Endothelial cell of umbilical vein (primary cell): Measurements from ENCODE around the gene KIZ. TPM values are rescaled to one million over a fixed set of nuclear protein-coding genes. Genes with fewer than 3 reads are reported as not detected.

Experiments
- BruUV-seq: library from RNA; stranded (reverse); fragments of 400-500 nt; replicated peaks from 2 replicates; lab custom pipeline; 2021; lab: Mats Ljungman, UMichigan
- CTCF ChIA-PET: fragments of 300-600, 350-600 bp; sonication (Branson Sonifier 250); formaldehyde crosslinking; loops from one replicate; lab custom pipeline; 2021; ENCODE audit warnings: antibody characterized with exemption, inconsistent platforms; lab: Charles Lee
- POLR2A ChIA-PET: fragments of 300-600, 350-600 bp; sonication (Branson Sonifier 250); formaldehyde crosslinking; loops from one replicate; lab custom pipeline; 2021; ENCODE audit warnings: antibody characterized with exemption, inconsistent platforms; lab: Charles Lee
- DNase-seq: peaks from one replicate; pipeline ENCODE4 v3.0.0-alpha.2; 2011; ENCODE audit warnings: low read depth, low spot score
- FAIRE-seq: peaks from 2 replicates; lab custom pipeline; 2011; peaks lifted over from hg19 to GRCh38; lab: Jason Lieb, UNC
- H2AFZ ChIP-seq: 2 replicates; pipeline ENCODE4 v1.6.0; 2012; ENCODE audit warnings: low read depth, low read length, control low read depth, inconsistent platforms
- H3K27ac ChIP-seq: 2 replicates; pipeline ENCODE4 v1.5.1; 2011; ENCODE audit warnings: low read depth, mild to moderate bottlenecking, control low read depth, low read length, moderate library complexity; ENCODE audit not compliant: insufficient read depth
- H3K27me3 ChIP-seq, 2 experiments: 2 replicates each; pipeline versions ENCODE4 v1.6.0 to v1.6.1; 2011; ENCODE audit warnings: low read length in 2 of 2, mixed read lengths in 1 of 2; ENCODE audit not compliant: control insufficient read depth in 2 of 2, insufficient read depth in 2 of 2
- H3K36me3 ChIP-seq, 2 experiments: 2 replicates in 1 of 2; 3 replicates in 1 of 2; pipeline ENCODE4 v1.5.1; 2011; ENCODE audit warnings: low read length in 2 of 2, mild to moderate bottlenecking in 1 of 2, moderate library complexity in 1 of 2; ENCODE audit not compliant: control insufficient read depth in 2 of 2, insufficient read depth in 2 of 2; ENCODE audit errors: extremely low read depth in 1 of 2
- H3K4me1 ChIP-seq: 3 replicates; pipeline ENCODE4 v1.5.1; 2011; ENCODE audit warnings: mild to moderate bottlenecking, low read length; ENCODE audit not compliant: control insufficient read depth, insufficient read depth; ENCODE audit errors: extremely low read depth
- H3K4me2 ChIP-seq: 2 replicates; pipeline ENCODE4 v1.6.1; 2011; ENCODE audit warnings: low read length, control low read depth, mixed read lengths; ENCODE audit not compliant: insufficient read depth
- H3K4me3 ChIP-seq, 3 experiments: fragments of 200-600 bp in 1 of 3; sonication (generic), shearing (Covaris generic) in 1 of 3; replicated peaks in 1 of 3; 2 replicates each; pipeline ENCODE4 v1.5.1; 2011 to 2016; ENCODE audit warnings: control low read depth in 3 of 3, low read length in 3 of 3, mild to moderate bottlenecking in 2 of 3, inconsistent platforms in 1 of 3, low read depth in 1 of 3, moderate library complexity in 1 of 3; ENCODE audit not compliant: insufficient read depth in 1 of 3
- H3K79me2 ChIP-seq: 2 replicates; pipeline ENCODE4 v1.6.0; 2012; ENCODE audit warnings: low read length, inconsistent platforms; ENCODE audit not compliant: control insufficient read depth, insufficient read depth
- H3K9ac ChIP-seq: replicated peaks from 2 replicates; pipeline ENCODE3; 2011; ENCODE audit warnings: low read length, control low read depth; ENCODE audit not compliant: insufficient read depth; ENCODE audit errors: extremely low read depth
- H3K9me1 ChIP-seq: replicated peaks from 3 replicates; pipeline ENCODE4 v1.6.0; 2011; ENCODE audit warnings: mild to moderate bottlenecking, low read length; ENCODE audit not compliant: control insufficient read depth, insufficient read depth; ENCODE audit errors: extremely low read depth
- H3K9me3 ChIP-seq: replicated peaks from 2 replicates; pipeline ENCODE4 v1.5.1; 2012; ENCODE audit warnings: low read length, inconsistent platforms; ENCODE audit not compliant: control insufficient read depth, insufficient read depth
- H4K20me1 ChIP-seq: replicated peaks from 2 replicates; pipeline ENCODE3; 2011; ENCODE audit warnings: mild to moderate bottlenecking, low read length; ENCODE audit not compliant: control insufficient read depth, insufficient read depth; ENCODE audit errors: extremely low read depth
- CTCF ChIP-seq, 2 donors: IDR thresholded peaks; 1 replicate in 1 of 2; 2 replicates in 1 of 2; pipeline ENCODE4 v1.5.1; 2011; ENCODE audit warnings: low read length in 2 of 2, mild to moderate bottlenecking in 2 of 2, moderate library complexity in 2 of 2, control low read depth in 1 of 2, inconsistent platforms in 1 of 2, low read depth in 1 of 2; ENCODE audit not compliant: insufficient read depth in 1 of 2; ENCODE audit errors: extremely low read depth in 1 of 2
- EZH2 ChIP-seq: IDR thresholded peaks from 2 replicates; pipeline ENCODE4 v1.6.1; 2012; ENCODE audit warnings: borderline replicate concordance, low read depth, mild to moderate bottlenecking, moderate library complexity, low read length, inconsistent platforms; ENCODE audit not compliant: severe bottlenecking
- FOS ChIP-seq: IDR thresholded peaks from 2 replicates; pipeline ENCODE4 v1.6.1; 2011; ENCODE audit warnings: mild to moderate bottlenecking, low read length, moderate library complexity, borderline replicate concordance; ENCODE audit not compliant: insufficient read depth
- GATA2 ChIP-seq: IDR thresholded peaks from 2 replicates; pipeline ENCODE4 v1.7.0; 2011; ENCODE audit warnings: low read depth, mild to moderate bottlenecking, moderate library complexity, mixed read lengths, low read length; ENCODE audit not compliant: insufficient read length, insufficient read depth
- JUN ChIP-seq: IDR thresholded peaks from 2 replicates; pipeline ENCODE4 v1.6.1; 2011; ENCODE audit warnings: borderline replicate concordance, low read depth; ENCODE audit not compliant: insufficient read length, insufficient read depth
- MYC ChIP-seq: IDR thresholded peaks from one replicate; pipeline ENCODE4 v1.6.1; 2011; ENCODE audit warnings: mild to moderate bottlenecking, low read depth, low read length
- POLR2A ChIP-seq: IDR thresholded peaks from 2 replicates; pipeline ENCODE4 v1.6.1; 2012; ENCODE audit warnings: low read depth, mild to moderate bottlenecking, control low read depth, low read length
- POLR2AphosphoS5 ChIP-seq: IDR thresholded peaks from 2 replicates; pipeline ENCODE4 v1.6.1; 2012; ENCODE audit warnings: low read depth, mild to moderate bottlenecking, control low read depth, low read length, moderate library complexity; ENCODE audit not compliant: insufficient read depth
- dilution Hi-C: fragments of 300-500 bp; cut with MboI; formaldehyde crosslinking; loops from one replicate; pipeline ENCODE4 v1.15.0; 2019; ENCODE audit warnings: low sequenced_read_pairs; ENCODE audit not compliant: extremely low pct_ligation_motif_present
- intact Hi-C: fragments of 100-400 bp; cut with micrococcal nuclease; formaldehyde crosslinking; loops from one replicate; pipeline ENCODE4 v1.10.0; 2022
- polyA plus RNA-seq, 4 experiments: library from polyadenylated mRNA; depleted of rRNA in 3 of 4; stranded (reverse) in 3 of 4; unstranded in 1 of 4; fragments of >200 nt; gene quantifications; 2 replicates each; pipeline versions ENCODE4 v1.2.1 to v1.2.3, GENCODE V29; 2011 to 2012; ENCODE audit warnings: missing spikeins in 1 of 4
- total RNA-seq: library from RNA; stranded (reverse); gene quantifications from 2 replicates; pipeline ENCODE4 v1.2.3, GENCODE V29; 2021
- TF ChIP-seq, protein P1 (sequence below): IDR thresholded peaks from 2 replicates; pipeline ENCODE4 v1.6.1; 2011; ENCODE audit not compliant: insufficient read depth, insufficient read length

The KIZ gene
- total and polyA plus RNA-seq, 2 donors (not counting 3 experiments of a cell fraction or from before 2014, with no cell fraction given), result 3.9 to 7.3 TPM

GRCh38 chr20:21129861-21130260 lies 4.0 kb downstream of the KIZ start:
- Histone ChIP-seq H3K9ac (no peak overlapping the region), H3K27me3 (no peaks in the 10 kb centered on the region), H3K9me3 (no peaks in the 10 kb centered on the region), H2AFZ (no peak overlapping the region), H3K4me3 (no peak overlapping the region), H3K79me2 (no peaks in the 10 kb centered on the region), H3K36me3 (no peaks in the 10 kb centered on the region), H3K27ac (no peak overlapping the region), H4K20me1 (no peaks in the 10 kb centered on the region), H3K4me2 (no peak overlapping the region), H3K4me1 (peaks cover 13% of the 10 kb centered on the region), H3K9me1 (no peaks in the 10 kb centered on the region)
- POLR2A ChIA-PET, result no interaction called here
- intact Hi-C loops (loop anchor here (5.0 to 10.0 kb wide), 4 partner anchors 107 to 265 kb away; partner anchors contain the start of genes NKX2-4 and XRN2), dilution Hi-C loops (no loop called here)
- no peak for DNase-seq
- CTCF ChIA-PET, result interaction anchor here (1.0 to 1.5 kb wide), 2 partner anchors 16 to 49 kb away, joined by 3 read pairs; no protein-coding TSS in a partner anchor
- TF ChIP-seq JUN, result no peak
- TF ChIP-seq FOS, result no peak
- TF ChIP-seq, protein P1, sequence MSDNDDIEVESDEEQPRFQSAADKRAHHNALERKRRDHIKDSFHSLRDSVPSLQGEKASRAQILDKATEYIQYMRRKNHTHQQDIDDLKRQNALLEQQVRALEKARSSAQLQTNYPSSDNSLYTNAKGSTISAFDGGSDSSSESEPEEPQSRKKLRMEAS, result no peak
- TF ChIP-seq MYC, result no peak
- no peak for TF ChIP-seq POLR2A
- no peak for TF ChIP-seq CTCF (IDR thresholded peaks at IDR 0.05; ENCODE audit: extremely low read depth in 1 of 2, insufficient read depth in 1 of 2, low read depth in 1 of 2, low read length in 2 of 2)
- no peak for TF ChIP-seq EZH2
- TF ChIP-seq POLR2AphosphoS5, result no peak
- TF ChIP-seq GATA2, result no peak
- no TSS peak for BruUV-seq
- no peak for FAIRE-seq
